GM12872 (cell line): ENCODE results near the gene ZNF580.

Experiments
- CTCF ChIP-seq: IDR thresholded peaks from 3 replicates; pipeline ENCODE4 v1.5.1; 2011; ENCODE audit warnings: low read depth, mild to moderate bottlenecking, low read length, moderate library complexity; ENCODE audit not compliant: insufficient read depth

The ZNF580 gene

GRCh38 chr19:55645512-55645881 is 4.7 kb downstream of the ZNF580 start:
- TF ChIP-seq CTCF = no peak

GRCh38 chr19:55646889-55647731 is 6.3 kb downstream of the ZNF580 start:
- TF ChIP-seq CTCF = no peak

- no peak for TF ChIP-seq CTCF
Measured at GRCh38 chr19:55647732-55648584, 7.2 kb downstream of the ZNF580 start, which contains the start of gene CCDC106. TSS of gene CCDC106 (plus strand) at chr19:55648212. CDS start at chr19:55649047, 835 bp downstream.

GRCh38 chr19:55648585-55649267 is 7.9 kb downstream of the ZNF580 start:
- no peak for TF ChIP-seq CTCF

- TF ChIP-seq CTCF = no peak
Measured at GRCh38 chr19:55649268-55650125, 8.7 kb downstream of the ZNF580 start.

GRCh38 chr19:55650126-55650557 is 9.3 kb downstream of the ZNF580 start:
- TF ChIP-seq CTCF = no peak
